SU-DHL-6 (cell line): ENCODE measurements around the gene KLF15.

Experiments used
- CTCF ChIP-seq: fragments of 200-600 bp; sonication (generic); IDR thresholded peaks from one replicate; pipeline ENCODE4 v1.5.1; 2017; ENCODE audit warnings: antibody characterized with exemption, mild to moderate bottlenecking, low read length, moderate library complexity; ENCODE audit not compliant: insufficient read depth, poor library complexity, severe bottlenecking
- EZH2phosphoT487 ChIP-seq: fragments of 200-600 bp; sonication (generic), shearing (Covaris generic); conservative IDR thresholded peaks from 2 replicates; pipeline ENCODE4 v1.6.1; 2018; ENCODE audit warnings: mild to moderate bottlenecking, antibody characterized with exemption, low read length, moderate library complexity, mixed read lengths

- no peak for TF ChIP-seq CTCF
- TF ChIP-seq EZH2phosphoT487, result no peak
Measured at GRCh38 chr3:126361211-126361610, 4.0 kb upstream of the KLF15 start.
